GM18507 (cell line): ENCODE results near the gene ADCY1.

Experiments
- DNase-seq: peaks from one replicate; pipeline ENCODE4 v3.0.0; 2011; ENCODE audit warnings: low read depth; ENCODE audit not compliant: insufficient read length; ENCODE audit errors: extremely low spot score
- FAIRE-seq: peaks from 2 replicates; lab custom pipeline; 2011; peaks lifted over from hg19 to GRCh38; lab: Jason Lieb, UNC

Gene ADCY1

DNA sequence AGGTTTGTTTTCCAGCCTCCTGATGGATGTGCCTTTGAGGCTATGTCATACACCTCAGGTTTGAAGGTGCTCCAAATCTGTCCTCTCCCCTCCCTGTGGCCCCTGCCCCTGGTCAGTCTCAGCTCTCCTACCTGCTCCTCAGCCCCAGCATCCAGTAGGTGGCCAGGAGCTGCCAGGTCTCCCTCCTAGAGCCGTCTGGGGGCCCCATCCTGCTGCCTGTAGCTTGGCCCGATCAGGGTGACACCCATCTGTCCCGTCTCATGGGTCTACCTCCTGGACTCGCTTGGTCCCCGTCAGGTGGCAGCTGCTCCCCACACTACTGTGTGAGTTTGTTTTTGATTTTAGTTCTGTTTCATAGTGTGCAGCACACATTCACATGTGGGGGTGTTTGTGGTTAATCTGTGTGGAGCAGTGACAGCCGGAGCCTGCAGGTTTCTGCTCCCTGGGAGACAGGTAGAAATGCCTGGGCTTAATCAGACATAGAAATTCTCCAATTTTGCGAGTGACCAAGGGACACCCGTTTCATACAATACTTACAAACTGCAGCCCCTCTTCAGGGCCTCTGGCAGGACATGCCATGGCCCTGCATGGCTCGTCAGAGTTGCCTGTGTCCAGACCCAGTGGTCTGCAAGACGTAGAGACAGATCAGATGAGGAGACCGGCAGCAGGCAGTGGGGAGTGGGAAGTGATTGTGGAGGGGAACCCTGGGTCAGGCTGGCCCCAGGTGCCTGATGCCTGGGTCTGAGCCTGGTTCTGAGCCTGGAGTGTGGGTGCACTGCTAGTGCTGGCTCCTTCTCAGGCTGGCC is 17.1 kb downstream of the ADCY1 start:
- no peak for DNase-seq
- no peak for FAIRE-seq

DNA sequence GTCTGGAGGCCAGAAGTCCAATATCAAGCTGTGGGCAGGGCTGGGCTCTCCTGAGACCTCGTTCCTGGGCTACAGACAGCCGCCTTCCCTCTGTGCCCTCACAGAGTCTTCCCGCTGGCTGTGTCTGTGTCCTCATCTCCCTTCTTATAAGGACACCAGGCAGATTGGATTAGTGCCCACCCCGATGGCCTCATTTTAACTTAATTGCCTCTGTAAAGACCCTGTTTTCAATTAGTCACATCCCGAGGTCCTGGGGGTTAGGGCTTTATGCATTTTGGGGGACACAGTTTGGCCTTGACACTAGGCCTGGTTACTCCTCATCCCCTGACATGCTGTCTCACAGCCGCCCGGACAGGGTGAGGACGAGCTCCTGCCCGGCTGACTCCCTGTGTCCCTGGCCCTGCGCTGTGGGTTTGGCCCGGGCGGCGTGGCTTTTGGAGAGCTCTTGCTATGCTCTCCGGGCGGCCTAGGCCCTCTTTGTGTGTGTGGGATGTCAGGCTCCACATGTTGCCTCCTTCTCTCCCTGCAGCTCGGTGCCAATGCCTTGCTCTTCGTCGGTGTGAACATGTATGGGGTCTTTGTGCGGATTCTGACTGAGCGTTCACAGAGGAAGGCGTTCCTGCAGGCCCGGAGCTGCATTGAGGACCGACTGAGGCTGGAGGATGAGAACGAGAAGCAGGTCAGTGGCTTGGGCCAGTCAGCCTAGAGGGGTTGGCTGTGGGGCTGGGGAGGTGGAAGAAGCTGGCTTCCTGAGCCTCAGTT is 18.2 kb downstream of the ADCY1 start:
- DNase-seq (no peak), FAIRE-seq (no peak)

- DNase-seq (no peak), FAIRE-seq (no peak)
Measured at GRCh38 chr7:45593121-45593541, 19.0 kb downstream of the ADCY1 start.

- no peak for FAIRE-seq
- no peak for DNase-seq
Measured at GRCh38 chr7:45593877-45594276, 19.7 kb downstream of the ADCY1 start.

DNA sequence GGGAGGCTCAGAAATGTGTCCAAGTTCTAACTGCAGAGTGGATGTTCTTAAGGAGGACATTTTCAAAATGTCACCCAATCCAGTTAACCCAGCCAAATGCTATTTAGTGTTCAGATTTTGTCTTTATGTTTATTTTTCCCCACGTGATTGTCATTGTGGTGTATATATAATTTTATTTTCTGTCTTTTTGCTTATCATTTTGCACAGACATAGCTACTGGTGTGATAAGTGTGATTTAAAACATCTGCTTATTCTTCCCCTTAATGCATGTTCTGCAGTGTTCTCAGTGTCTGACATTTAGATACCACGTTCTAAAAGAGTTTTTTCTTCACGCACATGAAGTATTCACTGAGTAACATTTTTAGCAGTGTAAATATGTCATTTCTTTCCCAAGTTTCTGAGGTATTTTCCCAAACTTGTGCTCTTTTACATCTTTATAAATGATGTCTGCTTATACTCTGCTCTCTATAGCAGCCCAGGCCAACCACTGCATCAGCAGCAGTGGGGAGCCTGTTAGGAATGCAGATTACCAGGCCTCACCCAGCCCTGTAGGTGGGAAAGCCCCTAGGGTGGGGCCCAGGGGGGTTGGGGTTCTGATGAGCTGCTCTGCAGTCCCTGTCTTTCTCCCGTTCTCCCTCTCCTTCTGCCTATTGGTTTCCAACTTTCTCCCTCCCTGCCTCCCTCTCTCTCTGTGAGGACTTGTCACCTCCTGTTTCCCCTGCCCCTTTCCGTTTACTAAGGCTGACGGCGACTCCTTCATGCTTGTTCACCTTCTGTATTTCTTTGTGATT is 20.8 kb downstream of the ADCY1 start:
- no peak for FAIRE-seq
- DNase-seq = no peak

GRCh38 chr7:45595809-45596664 is 21.9 kb downstream of the ADCY1 start:
- DNase-seq (no peak), FAIRE-seq (no peak)

DNA sequence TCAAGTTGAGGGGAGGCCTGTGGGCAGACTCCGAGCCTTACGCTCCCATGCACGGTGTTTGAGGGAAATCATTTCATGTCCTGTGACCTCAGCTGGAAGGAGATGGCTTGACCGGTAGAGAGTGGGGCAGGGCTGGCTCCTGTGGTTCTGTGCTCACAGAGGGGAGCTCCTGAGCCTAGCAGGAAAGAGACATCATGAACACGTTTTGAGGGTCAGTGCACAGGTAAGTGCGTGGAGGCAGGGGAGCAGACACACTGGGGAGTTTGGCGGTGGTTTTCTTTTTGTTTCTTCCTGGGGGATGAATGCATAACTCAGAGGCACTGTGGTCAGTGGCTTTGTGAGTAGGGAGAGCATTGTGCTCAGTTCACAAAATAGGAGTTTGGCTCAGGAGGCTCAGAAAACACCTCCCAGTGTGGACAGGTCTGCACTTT is 22.5 kb downstream of the ADCY1 start:
- FAIRE-seq (no peak), DNase-seq (no peak)

DNA sequence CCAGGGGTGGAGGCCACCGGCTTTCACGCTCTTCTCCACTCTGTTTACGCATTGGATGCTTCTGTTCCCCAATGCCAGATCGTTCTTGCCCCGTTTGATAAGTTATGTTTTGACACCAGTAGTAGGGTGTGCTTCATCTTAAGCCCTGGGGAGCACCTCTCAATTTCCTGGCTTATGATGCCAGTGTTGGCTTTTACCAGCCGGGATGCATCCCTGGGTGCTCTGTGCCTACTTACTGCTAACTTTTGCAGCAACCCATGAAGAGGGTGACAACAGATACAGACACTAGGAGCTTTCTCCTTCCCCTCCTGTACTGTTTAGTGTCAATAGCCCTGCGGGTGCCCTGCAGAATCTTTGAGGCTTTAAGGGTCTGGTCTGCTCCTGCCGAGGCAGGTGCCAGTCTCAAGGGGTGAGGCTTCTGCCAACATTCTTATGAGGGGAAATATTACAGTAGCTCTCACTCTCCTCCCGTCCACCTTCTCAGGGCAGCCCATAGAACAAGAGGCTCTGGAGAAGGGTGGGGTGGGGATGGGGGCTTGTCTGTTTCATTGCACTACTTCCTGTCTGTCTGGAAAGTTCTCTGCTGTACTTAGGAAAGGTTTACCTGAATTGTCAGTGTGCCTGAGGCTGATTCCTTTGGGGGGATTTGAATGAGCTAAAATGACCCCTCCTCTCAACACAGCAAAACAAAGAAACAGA is 23.3 kb downstream of the ADCY1 start:
- FAIRE-seq (no peak), DNase-seq (no peak)

DNA sequence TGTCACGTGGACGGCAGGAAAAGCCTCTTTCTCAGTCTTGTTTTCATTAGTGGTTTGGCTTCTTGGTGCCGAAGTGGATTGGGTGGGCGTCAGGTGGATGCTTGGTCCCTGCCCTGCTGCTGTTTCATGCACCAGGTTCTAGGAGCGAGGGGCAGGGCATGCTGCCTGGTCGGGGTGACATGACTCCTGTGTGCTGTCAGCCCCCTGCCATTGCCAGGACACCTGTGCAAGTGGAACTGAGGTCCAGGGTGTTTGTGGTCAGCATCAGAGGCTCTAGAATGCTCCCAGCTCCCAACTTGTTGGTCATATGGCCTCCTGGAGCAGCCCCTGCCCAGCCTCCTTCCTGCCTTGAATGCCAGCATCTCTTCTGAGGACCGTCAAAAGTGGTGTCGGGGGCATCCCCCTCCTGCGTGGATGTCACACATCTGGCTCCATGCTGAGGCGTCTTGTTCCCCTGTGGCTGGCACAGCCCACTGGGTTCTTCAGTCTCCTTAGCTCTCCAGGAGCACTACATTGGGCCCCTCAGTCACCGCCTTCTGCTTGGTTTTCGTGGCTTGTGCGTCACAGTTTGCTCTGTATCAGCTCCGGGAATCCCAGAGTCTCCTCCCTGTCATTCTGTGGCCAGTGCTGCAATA is 24.8 kb downstream of the ADCY1 start:
- no peak for DNase-seq
- FAIRE-seq = no peak

DNA sequence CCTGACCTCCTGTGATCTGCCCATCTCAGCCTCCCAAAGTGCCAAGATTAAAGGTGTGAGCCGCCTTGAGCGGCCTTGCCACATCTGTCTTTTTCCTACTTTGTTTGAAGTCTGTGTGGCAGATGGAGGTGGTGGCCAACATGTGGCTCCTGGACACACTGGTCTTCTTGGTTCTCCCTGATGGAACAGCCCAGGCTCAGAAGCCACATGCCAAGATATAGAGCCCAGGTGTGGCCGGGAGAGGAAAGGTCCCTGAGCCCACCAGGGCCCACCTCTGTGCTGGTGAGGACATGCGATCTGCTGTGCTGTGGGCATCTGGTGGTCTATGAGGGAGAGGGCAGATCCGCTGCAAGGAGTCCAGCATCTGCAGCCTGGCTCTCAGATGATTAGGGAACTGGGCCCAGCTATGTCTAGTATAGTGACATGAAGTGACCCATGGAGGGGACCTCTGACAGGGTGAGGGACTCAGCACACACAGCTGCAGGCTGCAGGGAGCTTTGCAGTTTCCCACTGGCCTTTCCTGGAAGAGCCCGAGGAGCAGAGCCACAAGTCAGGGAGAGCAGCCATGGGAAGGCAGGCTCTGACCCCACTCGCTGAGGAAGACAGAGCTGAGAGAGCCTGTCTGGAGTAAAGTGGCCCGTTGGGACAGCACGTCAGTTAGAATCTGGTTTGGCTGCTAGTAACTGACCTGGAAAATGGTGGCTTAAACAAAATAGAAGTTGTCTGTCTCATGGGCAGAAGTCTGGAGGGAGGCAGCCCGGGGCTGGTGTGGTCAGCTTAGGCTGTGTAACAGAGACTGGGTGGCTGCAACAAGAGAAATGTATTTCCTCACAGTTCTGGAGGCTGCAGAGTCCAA is 25.9 kb downstream of the ADCY1 start:
- DNase-seq = no peak
- FAIRE-seq = no peak

DNA sequence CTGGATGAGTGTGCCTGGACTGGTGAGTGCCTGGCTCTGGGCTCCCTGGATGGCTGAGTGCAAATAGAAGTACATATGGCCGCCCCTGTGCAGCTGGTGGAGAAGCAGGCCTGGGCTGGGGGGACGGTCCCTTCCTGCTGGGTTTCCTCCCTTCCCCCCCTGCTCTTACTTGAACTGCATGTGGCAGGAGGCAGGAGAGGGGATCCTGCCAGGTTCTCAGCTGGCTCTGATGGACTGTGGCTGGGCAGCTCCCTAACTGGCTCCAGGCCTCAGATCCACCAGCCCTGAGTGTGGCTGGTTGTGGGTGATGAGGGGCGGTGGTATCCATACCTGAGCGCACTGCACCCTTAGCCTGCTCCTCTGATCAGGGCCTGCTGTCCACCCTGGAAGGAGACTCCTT is 26.9 kb downstream of the ADCY1 start:
- DNase-seq (no peak), FAIRE-seq (no peak)

DNA sequence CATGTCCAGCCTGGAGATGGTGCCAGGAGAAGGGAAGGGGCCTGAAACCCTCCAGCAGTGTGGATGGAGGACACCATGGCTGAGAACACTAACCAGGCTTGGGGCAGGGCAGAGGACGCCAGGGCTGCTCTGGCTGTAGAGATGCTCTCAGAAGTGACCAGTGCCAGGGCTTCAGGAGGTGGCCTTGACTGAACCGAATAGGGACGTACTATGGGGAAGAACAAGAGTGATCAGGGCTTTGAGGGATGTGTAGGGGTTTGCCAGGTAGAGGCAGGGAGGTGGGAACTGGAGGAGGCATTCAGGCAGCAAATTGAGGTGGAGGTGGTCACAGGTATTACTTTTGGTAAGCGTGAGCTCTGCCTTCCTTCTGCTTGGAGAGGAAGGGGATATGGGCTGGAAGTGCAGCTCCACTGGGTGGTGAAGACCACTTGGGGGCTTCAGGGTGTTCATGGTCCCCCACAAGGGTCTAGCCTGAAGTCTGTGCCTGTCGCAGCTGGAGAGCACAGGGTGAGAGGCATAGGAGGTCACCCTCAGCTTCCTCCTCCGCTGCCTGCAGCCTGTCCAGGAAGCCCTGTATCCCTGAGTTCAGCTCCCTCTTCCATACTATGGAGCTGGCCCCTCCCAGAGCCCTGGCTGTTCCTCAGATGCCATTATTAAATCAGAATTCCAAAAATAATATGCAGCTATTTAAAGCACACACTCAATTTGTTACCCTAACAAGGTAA is 27.8 kb downstream of the ADCY1 start:
- no peak for DNase-seq
- FAIRE-seq = no peak

DNA sequence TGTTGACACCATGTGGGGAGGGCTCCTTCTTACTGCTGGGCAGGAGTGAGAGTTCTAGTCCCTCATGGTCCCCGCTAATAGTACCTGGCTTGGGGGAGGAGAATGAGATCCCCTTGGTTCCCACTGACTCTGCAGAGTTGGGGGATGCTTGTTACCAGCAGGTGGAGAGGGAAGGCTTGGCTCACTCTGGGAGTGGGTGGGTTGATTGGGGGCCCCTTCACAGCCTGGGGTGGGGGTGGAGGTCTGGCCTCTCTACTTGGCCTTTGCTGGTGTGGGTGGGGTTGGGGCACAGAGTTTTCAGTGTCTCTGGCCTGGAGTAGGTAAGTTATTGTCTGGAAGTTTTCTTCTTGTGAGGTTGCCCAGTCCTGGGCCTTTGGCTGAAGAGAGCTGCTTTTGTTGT is 31.9 kb downstream of the ADCY1 start:
- no peak for DNase-seq
- FAIRE-seq = no peak

- DNase-seq = no peak
- no peak for FAIRE-seq
Measured at GRCh38 chr7:45606931-45607330, 32.8 kb downstream of the ADCY1 start.

GRCh38 chr7:45609180-45609579 is 35.0 kb downstream of the ADCY1 start:
- no peak for FAIRE-seq
- DNase-seq = no peak

GRCh38 chr7:45610019-45610418 is 35.9 kb downstream of the ADCY1 start:
- no peak for FAIRE-seq
- no peak for DNase-seq
